ENCODE measurements around the gene SLC47A2.

Gene SLC47A2

GRCh38 chr17:19659366-19660177 lies 56.8 kb downstream of the SLC47A2 start:
- H3K4me3 Mint-ChIP-seq, result no peak overlapping the region
- H3K27me3 Mint-ChIP-seq, result no peaks in the 10 kb centered on the region
- peaks cover 59% of the 10 kb centered on the region for H3K36me3 Mint-ChIP-seq (ENCODE audit: low read depth)

GRCh38 chr17:19656851-19657581 lies 59.4 kb downstream of the SLC47A2 start:
- Mint-ChIP-seq H3K9me3 (no peaks in the 10 kb centered on the region), H3K36me3 (ENCODE audit: low read depth) (peaks cover 59% of the 10 kb centered on the region)

More at GRCh38 chr17:19659366-19660177, 56.8 kb downstream of the SLC47A2 start:
- H3K9me3 Mint-ChIP-seq, result no peaks in the 10 kb centered on the region
- DNase-seq, result no peak
- H3K4me1 Mint-ChIP-seq (ENCODE audit: low read depth), result no peaks in the 10 kb centered on the region
- no peak overlapping the region for H3K27ac Mint-ChIP-seq

DNA sequence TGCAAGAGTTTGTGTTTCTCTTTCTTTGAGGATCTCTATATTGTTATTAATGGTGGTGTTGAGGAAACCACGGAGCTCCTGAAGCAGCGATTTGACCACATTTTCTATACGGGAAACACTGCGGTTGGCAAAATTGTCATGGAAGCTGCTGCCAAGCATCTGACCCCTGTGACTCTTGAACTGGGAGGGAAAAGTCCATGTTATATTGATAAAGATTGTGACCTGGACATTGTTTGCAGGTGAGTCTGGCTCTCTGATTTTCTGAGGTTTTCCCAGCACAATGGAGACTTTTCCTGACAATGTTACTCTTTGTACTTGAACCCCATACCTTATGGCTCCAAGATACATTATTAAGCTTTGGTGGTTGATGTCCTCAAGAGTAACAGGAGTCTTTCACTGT lies 60.0 kb downstream of the SLC47A2 start:
- Mint-ChIP-seq H3K4me1 (ENCODE audit: low read depth) (peaks cover 4% of the 10 kb centered on the region), H3K4me3 (no peak overlapping the region), H3K27ac (no peak overlapping the region), H3K27me3 (no peaks in the 10 kb centered on the region), H3K9me3 (no peaks in the 10 kb centered on the region), H3K36me3 (ENCODE audit: low read depth) (peaks cover 56% of the 10 kb centered on the region)
- no peak for DNase-seq

More at GRCh38 chr17:19656851-19657581, 59.4 kb downstream of the SLC47A2 start:
- Mint-ChIP-seq H3K4me3 (no peak overlapping the region), H3K4me1 (ENCODE audit: low read depth) (peaks cover under 1% of the 10 kb centered on the region), H3K27ac (no peak overlapping the region), H3K27me3 (no peaks in the 10 kb centered on the region)
- DNase-seq, result no peak

- DNase-seq, result no peak
- H3K9me3 Mint-ChIP-seq, result no peaks in the 10 kb centered on the region
- H3K27me3 Mint-ChIP-seq, result no peaks in the 10 kb centered on the region
- peaks cover 54% of the 10 kb centered on the region for H3K36me3 Mint-ChIP-seq (ENCODE audit: low read depth)
- no peak overlapping the region for H3K4me3 Mint-ChIP-seq
- no peak overlapping the region for H3K27ac Mint-ChIP-seq
- peaks cover 12% of the 10 kb centered on the region for H3K4me1 Mint-ChIP-seq (ENCODE audit: low read depth)
Measured at GRCh38 chr17:19654896-19655295, 61.5 kb downstream of the SLC47A2 start.

DNA sequence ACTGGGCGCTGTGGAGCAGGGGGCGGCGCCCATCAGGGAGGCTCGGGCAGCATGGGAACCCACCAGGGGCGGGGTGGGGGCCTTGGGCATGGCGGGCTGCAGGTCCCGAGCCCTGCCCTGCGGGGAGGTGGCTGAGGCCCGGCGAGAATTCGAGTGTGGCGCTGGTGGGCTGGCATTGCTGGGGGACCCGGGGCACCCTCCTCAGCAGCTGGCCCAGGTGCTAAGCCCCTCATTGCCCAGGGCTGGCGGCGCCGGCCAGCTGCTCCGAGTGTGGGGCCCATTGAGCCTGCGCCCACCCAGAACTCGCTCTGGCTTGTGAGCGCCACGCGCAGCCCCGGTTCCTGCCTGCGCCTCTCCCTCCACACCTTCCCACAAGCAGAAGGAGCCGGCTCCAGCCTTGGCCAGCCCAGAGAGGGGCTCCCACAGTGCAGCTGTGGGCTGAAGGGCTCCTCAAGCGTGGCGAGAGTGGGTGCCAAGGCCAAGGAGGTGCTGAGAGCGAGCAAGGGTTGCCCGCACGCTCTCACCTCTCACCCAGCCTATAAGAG lies 62.0 kb downstream of the SLC47A2 start:
- peaks cover 54% of the 10 kb centered on the region for H3K36me3 Mint-ChIP-seq (ENCODE audit: low read depth)
- H3K4me3 Mint-ChIP-seq, result no peak overlapping the region
- H3K27ac Mint-ChIP-seq, result no peak overlapping the region
- DNase-seq, result no peak
- no peaks in the 10 kb centered on the region for H3K27me3 Mint-ChIP-seq
- H3K9me3 Mint-ChIP-seq, result no peaks in the 10 kb centered on the region
- H3K4me1 Mint-ChIP-seq (ENCODE audit: low read depth), result peaks cover 15% of the 10 kb centered on the region

DNA sequence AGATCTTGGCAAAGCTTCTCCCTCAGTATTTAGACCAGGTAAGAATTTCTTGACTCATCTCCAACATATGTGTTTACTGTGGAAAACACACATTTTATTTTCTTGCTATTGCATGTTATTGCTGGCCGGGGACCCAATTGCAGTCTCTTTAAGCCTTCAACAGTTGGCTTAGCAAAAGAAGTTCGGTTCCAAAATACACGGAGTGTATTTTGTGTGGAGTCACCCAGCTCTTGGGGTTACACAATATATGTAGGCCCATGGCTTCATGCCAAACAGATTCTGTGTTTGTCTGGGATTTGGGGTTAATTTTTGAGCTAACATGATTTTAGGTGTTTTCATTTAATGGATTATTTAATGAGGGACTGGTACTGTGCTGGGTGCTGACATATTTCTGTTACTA lies 63.8 kb downstream of the SLC47A2 start:
- Mint-ChIP-seq H3K27ac (no peak overlapping the region), H3K9me3 (no peaks in the 10 kb centered on the region), H3K4me3 (no peak overlapping the region), H3K36me3 (ENCODE audit: low read depth) (peaks cover 49% of the 10 kb centered on the region), H3K27me3 (no peaks in the 10 kb centered on the region), H3K4me1 (ENCODE audit: low read depth) (peaks cover 30% of the 10 kb centered on the region)
- no peak for DNase-seq

DNA sequence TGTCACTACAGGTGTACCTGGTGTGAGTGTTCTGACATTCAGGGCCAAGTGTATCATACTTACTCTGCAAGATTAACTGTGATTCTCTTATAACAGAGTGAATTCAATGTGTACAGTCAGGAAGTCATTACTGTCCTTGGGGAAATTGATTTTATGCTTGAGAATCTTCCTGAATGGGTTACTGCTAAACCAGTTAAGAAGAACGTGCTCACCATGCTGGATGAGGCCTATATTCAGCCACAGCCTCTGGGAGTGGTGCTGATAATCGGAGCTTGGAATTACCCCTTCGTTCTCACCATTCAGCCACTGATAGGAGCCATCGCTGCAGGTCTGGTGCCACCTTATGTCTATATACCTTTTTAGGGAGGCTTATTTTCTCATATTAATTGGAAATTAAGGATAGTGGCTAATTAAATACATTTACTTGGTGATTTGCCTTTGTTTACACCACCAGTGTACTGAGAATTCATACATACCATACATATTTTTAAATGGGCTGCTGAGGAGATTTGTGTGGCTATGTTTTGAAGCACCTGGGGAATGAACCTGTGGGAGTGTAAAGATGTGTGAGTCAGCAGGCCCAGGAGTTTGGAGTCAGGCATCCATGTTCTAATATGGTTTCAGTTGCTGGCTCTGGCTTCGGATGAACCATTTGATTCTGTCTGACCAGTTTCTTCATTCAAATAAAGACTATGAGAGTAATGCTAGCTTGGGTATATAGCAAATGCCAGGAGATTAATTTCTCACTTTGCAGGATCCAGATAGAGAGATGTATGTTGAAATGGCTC lies 64.7 kb downstream of the SLC47A2 start:
- no peaks in the 10 kb centered on the region for H3K9me3 Mint-ChIP-seq
- no peak overlapping the region for H3K27ac Mint-ChIP-seq
- H3K4me1 Mint-ChIP-seq (ENCODE audit: low read depth), result peaks cover 39% of the 10 kb centered on the region
- no peak overlapping the region for H3K4me3 Mint-ChIP-seq
- H3K36me3 Mint-ChIP-seq (ENCODE audit: low read depth), result peaks cover 43% of the 10 kb centered on the region
- DNase-seq, result no peak
- no peaks in the 10 kb centered on the region for H3K27me3 Mint-ChIP-seq

DNA sequence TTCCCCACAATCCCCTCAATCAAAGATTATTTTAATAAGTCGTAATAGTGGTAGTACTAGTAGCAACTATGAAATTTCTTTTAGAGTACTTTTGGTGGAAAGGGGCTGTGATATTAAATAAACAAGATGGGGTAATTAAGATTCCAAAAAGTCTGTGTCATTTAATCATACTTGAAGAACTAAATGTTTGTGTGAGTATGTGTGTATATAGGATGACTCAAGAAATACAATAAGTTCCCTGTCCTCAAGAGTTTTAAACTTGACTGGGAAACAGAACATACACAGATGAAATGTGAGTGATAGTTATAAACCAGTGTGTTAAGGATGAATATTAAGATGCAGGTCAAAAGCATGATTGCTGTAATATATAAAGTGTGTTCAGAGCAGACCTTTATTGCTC lies 65.6 kb downstream of the SLC47A2 start:
- Mint-ChIP-seq H3K9me3 (no peaks in the 10 kb centered on the region), H3K27ac (no peak overlapping the region), H3K36me3 (ENCODE audit: low read depth) (peaks cover 35% of the 10 kb centered on the region), H3K27me3 (peaks cover 2% of the 10 kb centered on the region), H3K4me3 (peak overlapping the region; percentile 10), H3K4me1 (ENCODE audit: low read depth) (peaks cover 44% of the 10 kb centered on the region)
- no peak for DNase-seq

GRCh38 chr17:19649274-19649541 lies 67.2 kb downstream of the SLC47A2 start:
- peak overlapping the region; percentile 85 for H3K4me3 Mint-ChIP-seq
- peaks cover 22% of the 10 kb centered on the region for H3K36me3 Mint-ChIP-seq (ENCODE audit: low read depth)
- peaks cover 2% of the 10 kb centered on the region for H3K27me3 Mint-ChIP-seq
- no peak for DNase-seq
- H3K9me3 Mint-ChIP-seq, result no peaks in the 10 kb centered on the region
- peak overlapping the region; percentile 50 for H3K27ac Mint-ChIP-seq
- H3K4me1 Mint-ChIP-seq (ENCODE audit: low read depth), result peaks cover 45% of the 10 kb centered on the region

- peak within 1 kb of the TSS; percentile 92 for H3K27ac Mint-ChIP-seq
- peak; percentile 96 for DNase-seq
Measured at GRCh38 chr17:19648475-19649273, 67.7 kb downstream of the SLC47A2 start, which contains the start of gene ALDH3A2. Gene ALDH3A2, plus strand, starts transcription at chr17:19648751. Its CDS starts 221 bp downstream, at chr17:19648972.

DNA sequence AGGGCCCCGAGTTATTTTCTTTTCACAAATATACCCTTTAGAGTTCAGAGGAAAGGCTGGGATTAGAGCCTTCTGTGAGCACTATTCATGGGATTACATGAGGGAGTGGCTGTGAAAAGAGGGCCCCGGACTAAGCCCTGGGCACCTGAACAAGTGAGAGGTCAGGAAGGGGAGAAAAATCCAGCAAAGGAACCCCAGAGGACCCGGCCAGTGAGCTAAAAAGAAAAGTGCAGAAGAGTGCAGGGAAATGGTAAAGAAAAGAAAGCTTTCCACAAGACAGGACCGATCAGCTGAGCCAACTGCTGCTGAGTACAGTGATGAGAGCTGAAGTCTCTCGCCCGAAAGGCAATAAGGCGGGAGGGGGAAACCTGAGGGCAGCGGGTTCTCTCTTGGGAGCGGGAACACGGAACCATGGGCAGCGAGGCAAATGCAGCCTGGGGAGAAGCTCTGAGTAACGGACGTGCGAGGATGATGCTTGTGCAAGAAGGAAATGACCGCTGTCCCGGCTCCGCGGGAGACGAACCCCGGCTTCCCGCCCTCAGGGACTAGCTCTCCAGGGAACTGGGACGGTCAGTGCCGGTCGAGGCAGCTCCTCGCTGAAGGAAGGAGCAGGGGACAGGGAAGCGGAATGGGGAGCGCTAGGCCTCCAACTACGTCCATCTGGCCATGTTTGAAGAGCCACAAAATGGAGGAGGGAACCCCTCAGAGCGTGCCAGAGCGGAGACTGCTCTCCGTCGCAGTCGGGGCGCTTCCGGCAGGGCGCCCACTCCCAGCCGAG lies 68.5 kb downstream of the SLC47A2 start:
- no peaks in the 10 kb centered on the region for H3K9me3 Mint-ChIP-seq
- H3K27ac Mint-ChIP-seq, result peak overlapping the region; percentile 92
- peaks cover 2% of the 10 kb centered on the region for H3K27me3 Mint-ChIP-seq
- peaks cover 45% of the 10 kb centered on the region for H3K4me1 Mint-ChIP-seq (ENCODE audit: low read depth)
- peaks cover 10% of the 10 kb centered on the region for H3K36me3 Mint-ChIP-seq (ENCODE audit: low read depth)
- H3K4me3 Mint-ChIP-seq, result peak overlapping the region; percentile 85
- no peak for DNase-seq

More at GRCh38 chr17:19648475-19649273, 67.7 kb downstream of the SLC47A2 start, which contains the start of gene ALDH3A2:
- H3K4me1 Mint-ChIP-seq (ENCODE audit: low read depth), result peaks cover 45% of the 10 kb centered on the region
- H3K27me3 Mint-ChIP-seq, result peaks cover 2% of the 10 kb centered on the region
- peaks cover 18% of the 10 kb centered on the region for H3K36me3 Mint-ChIP-seq (ENCODE audit: low read depth)
- peak within 1 kb of the TSS; percentile 85 for H3K4me3 Mint-ChIP-seq
- no peaks in the 10 kb centered on the region for H3K9me3 Mint-ChIP-seq

- Mint-ChIP-seq H3K27me3 (peaks cover 2% of the 10 kb centered on the region), H3K4me1 (ENCODE audit: low read depth) (peaks cover 51% of the 10 kb centered on the region), H3K4me3 (peak overlapping the region; percentile 85), H3K27ac (peak overlapping the region; percentile 92), H3K9me3 (no peaks in the 10 kb centered on the region), H3K36me3 (ENCODE audit: low read depth) (peaks cover 3% of the 10 kb centered on the region)
- no peak for DNase-seq
Measured at GRCh38 chr17:19646788-19647696, 69.3 kb downstream of the SLC47A2 start.

Measured in activated T-cell treated with anti-CD3 and anti-CD28 coated beads, Interleukin-2, amount 50 U/mL, for 24 hours (primary cell).